CD1c-positive myeloid dendritic cell (primary cell): ENCODE data around the gene NBPF1.
A peak's percentile ranks its signal among the peaks of the same experiment; 100 is the strongest.
"Not testable (repeated sequence)": the region's sequence is repeated elsewhere in the genome, so short reads cannot be mapped to it uniquely, and the experiment has no call there.

ENCODE experiments used
- DNase-seq: peaks from one replicate; pipeline ENCODE4 v3.0.0-alpha.2; 2016; ENCODE audit errors: extremely low spot score

The NBPF1 gene

DNA sequence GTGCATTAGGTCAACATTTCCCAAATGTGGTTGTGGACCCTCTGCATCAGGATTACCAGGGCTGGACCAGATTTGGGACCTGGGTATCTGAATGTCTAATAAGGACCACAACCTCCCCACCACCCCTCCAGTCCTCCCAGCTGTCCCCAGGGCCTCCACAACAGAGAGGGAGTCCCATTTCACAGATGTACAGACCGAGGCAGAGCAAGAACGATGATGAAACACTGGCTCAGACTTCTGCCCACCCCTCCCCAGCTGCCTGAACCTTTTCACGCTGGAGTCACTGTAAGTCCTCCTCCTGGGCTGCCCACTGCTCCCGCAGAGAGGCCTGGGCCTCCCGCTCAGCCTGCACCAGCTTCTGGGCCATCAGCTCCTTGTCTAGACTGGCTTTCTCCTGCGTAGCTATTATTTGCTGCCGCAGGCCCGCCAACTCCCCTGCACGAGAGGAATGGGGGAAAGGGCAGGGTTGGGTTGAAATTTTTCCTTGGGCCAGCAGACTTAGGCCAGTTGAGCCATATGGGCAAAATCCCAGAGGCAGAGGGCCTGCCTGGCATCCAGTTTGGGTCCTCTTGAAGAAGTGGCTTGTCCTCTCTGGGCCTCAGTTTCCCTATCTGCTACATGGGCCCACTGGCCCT, 8.4 kb upstream of the NBPF1 start:
- DNase-seq: not testable (repeated sequence)

DNA sequence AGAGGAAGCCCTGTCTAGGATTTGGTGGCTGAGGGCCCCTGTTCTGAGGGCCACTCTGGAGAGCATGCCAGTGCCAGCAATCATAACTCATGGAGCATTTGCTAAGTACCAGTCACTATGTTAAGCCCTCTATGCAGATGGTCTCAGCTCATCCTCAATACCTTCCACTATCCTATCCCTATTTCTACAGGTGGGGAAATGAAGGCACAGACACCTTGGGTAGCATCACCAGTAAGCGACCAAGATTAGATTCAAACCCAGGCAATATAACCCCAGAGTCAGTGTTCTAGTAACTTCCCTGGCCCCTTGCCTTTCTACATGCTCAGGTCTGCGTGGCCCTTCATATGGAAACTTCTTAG, 7.9 kb upstream of the NBPF1 start:
- DNase-seq: no peak

- not testable (repeated sequence) for DNase-seq
Observed at GRCh38 chr1:16619803-16620501, 6.6 kb upstream of the NBPF1 start.

DNA sequence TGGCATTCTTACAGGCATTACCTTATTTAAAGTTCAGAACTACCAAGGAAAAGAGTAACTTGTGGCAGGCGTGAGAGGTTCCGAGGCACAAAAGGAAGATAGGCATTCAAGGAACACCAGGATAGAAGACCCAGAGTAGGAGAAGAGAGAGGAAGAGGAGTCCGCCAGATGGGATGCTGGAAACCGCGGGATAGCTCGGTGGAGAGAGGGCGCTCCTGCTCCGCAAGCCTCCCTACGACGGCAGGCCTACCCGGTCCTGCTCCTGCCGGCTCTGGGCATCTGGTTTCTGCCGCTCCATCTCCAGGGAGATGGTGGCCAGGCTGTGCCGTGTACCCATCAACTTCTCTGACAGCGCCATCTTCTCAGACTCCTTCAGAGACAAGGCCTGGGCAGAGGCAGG, 5.4 kb upstream of the NBPF1 start:
- no peak for DNase-seq

GRCh38 chr1:16617778-16618580, 4.6 kb upstream of the NBPF1 start:
- no peak for DNase-seq

DNA sequence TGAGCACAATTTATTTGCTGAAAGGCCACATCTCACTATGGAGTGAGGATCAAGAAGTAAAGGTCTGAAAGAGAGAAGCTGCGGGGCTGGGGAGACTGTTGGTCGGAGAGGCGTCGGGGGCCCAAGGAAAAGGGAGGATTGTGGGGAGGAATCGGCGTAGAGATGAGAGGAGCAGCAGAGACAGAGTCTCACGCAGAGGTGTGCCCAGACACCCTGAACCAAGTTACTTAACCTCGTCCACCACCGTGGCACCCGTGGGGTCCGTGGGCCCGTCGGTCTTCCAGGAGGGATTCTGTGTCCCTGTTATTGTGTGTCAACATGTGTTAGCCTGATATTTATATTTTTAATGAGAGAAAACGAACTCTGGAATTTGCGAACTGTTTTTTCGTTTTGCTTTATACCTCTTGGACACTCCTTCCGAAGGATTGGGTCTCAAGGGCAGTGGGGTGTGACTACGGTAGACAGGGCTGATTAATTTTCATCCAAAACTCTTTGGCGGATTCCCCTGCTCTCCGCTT, 3.8 kb upstream of the NBPF1 start:
- no peak for DNase-seq

- no peak for DNase-seq
Observed at GRCh38 chr1:16615253-16616252, 2.2 kb upstream of the NBPF1 start.

DNA sequence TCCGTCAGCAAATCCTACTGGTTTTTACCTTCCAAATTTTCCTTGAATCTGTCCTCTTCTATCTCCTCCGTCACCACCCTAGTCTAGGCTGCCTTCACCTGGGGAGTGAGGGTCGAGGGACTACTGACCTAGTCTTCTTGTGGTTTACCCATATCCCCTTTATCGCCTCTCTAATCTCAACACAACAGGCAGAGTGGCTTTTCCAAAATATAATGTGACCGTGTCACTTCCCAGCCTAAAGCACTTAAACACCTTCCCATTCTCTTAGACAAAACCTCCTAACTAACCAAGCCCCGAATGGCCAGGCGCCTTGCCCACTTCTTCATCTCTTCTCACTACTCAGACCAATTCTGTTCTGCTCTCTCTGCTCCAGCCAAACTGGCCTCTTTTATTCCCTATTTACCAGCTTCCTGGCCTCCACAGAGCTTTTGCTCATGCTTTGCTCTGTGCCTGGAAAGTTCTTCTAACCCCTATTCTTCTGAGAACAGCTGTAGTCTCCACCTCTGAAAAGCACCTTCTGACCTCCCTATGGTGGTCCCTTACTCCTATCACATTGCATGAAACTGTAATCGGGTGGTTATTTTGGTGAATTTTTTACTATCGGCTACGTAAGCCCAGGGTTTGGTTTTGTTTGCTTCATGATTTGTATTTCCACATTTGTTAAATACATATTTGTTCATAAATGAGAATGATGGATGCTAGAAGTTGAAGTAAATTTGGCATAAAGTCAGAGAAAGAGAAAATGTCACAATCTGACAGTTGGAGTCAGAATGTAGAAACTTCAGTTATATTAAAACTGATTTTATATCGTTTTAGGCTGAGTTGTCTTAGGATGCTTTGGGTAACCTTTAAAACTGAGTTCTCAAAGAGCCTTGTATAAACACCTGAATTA, 1.2 kb upstream of the NBPF1 start:
- DNase-seq: no peak

DNA sequence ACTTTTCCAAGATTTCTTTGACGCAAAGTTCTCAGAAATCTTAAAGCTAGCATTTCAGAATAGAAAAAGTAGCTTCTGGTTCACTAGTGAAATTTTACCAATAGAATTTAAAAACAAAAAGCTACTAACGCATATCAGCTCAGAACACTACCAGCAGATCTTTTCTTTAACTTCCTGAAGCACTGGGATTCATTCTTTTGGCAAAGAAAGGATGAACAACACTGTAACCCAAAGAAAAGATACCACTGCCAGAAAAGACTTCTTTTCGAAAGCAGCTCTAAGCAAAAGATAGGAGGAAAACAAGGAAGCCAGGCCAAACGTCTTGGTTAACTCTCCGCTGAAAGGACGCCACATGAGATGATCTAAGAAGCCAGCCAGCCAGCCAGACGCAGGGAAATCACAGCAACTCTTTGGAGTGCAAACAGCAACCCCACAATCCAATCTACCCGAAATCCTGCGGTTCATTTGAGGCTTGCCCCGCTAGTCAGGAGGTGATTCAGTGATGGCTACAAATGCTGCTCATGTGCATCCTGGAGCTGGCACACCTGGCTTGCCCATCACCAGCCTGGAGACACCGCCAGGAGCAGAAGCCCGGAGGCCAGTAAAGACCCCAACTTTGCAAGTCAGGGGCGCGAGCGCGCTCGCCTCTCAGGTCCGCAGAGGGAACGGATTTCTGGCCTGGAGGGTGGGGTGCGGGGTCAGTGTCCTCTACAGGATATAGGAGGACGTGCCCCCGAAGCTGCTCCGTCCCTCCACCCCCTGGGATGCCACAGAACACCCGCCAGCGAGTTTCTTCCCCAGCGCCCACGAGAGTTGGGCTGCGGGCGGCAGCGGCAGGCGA, 812 bp downstream of the NBPF1 start:
- peak; percentile 57 for DNase-seq

GRCh38 chr1:16611981-16612331, 1.4 kb downstream of the NBPF1 start:
- DNase-seq: not testable (repeated sequence)

- DNase-seq: not testable (repeated sequence)
Observed at GRCh38 chr1:16611164-16611563, 2.2 kb downstream of the NBPF1 start.

DNA sequence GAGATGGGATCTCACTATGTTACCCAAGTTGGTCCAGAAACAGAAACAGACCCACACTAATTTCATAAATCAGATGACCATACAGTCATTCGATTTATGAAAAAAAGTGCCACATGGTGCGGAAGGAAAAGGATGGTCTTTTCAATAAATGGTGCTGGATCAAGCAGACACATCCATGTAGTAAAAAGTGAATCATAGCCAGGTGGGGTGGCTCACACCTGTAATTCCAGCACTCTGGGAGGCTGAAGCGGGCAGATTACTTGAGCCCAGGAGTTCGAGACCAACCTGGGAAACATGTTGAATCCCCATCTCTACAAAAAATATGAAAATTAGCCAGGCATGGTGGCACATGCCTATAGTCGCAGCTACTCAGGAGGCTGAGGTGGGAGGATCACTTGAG, 2.8 kb downstream of the NBPF1 start:
- not testable (repeated sequence) for DNase-seq

DNA sequence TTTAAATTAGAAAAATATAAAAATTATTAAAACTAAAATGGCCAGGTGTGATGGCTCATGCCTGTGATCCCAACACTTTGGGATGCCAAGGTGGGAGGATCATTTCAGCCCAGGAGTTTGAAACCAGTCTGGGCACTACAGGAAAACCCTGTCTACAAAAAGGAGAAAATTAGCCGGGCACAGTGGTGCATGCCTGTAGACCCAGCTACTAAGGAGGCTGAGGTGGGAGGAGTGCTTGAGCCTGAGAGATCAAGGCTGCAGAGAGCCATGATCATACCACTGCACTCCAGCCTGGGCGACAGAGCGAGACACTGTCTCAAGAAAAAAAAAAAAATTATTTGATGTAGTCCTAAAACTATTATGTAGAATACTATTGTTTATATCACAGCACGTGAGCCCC, 3.6 kb downstream of the NBPF1 start:
- DNase-seq: not testable (repeated sequence)

DNA sequence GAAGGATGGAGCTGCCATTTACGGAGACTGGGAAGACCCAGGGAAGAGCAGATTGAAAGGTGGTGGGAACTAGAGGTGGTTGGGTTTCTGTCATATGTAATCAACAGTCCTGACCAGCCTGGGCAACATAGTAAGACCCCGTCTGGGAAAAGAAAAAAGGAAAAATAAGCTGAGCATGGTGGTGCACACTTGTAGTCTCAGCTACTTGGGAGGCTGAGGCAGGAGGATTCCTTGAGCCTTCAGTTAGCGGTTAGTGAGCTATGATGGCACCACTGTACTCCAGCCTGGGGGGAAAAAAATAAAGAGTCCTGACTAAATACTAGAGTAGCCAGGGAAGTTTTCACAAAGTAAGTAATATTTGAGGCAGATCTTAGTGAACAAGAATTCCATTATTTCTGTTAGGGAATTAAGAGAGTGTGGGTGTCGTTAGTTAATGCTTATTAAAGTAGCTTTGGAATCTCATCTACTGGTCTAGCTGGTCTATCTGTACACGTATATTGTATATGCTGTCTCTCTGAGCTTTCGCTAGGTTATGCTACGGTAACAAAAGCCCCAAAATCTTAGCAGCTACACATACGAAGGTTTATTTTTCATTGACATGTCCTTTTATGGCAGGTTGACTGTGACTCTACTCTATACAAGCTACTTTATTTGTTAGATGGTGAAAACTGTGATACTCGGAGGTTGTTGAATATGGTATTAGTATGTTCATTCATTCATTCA, 4.4 kb downstream of the NBPF1 start:
- no peak for DNase-seq

GRCh38 chr1:16607853-16608815, 5.2 kb downstream of the NBPF1 start:
- DNase-seq: not testable (repeated sequence)

DNA sequence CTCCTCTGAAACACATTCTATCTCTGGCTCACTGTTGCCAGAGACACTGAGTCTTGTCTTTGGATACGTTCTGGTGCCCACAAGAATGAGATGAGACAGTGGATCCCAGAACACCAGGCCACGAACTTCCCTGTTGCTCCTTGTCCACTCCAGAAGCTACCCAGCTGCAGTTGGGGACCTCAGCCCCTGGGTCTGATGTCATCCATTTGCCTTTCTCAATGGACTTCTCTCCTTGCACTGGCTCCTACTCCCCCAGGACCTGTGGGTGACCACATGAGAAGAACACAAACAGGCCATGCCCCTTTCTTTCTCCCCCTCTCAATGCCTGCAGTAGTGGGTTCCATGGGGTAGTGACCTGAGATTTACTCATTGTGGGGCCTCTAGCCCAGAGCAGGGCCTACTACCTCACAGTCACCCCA, 5.9 kb downstream of the NBPF1 start:
- DNase-seq: no peak

- not testable (repeated sequence) for DNase-seq
Observed at GRCh38 chr1:16606666-16607432, 6.5 kb downstream of the NBPF1 start.
